GM12878 (cell line): ENCODE data around the gene MMP14. TPM values are rescaled to one million over a fixed set of nuclear protein-coding genes. Genes with fewer than 3 reads are reported as not detected.
A peak's percentile ranks its signal among the peaks of the same experiment; 100 is the strongest.

Source experiments
- CBX5 ChIP-seq: sonication (generic); IDR thresholded peaks from 2 replicates; pipeline ENCODE4 v1.6.1; 2016; ENCODE audit warnings: low read depth, moderate library complexity, mild to moderate bottlenecking, inconsistent platforms
- CHD1 ChIP-seq: IDR thresholded peaks from 2 replicates; pipeline ENCODE4 v1.6.1; 2012; ENCODE audit warnings: low read depth, low read length, improper control_type of control experiment
- CHD4 ChIP-seq: fragments of 200-600 bp; sonication (generic); IDR thresholded peaks from 2 replicates; pipeline ENCODE4 v1.6.1; 2016; ENCODE audit warnings: mild to moderate bottlenecking
- FOXK2 ChIP-seq: fragments of 450-650 bp; IDR thresholded peaks from 2 replicates; pipeline ENCODE4 v1.6.1; 2017; ENCODE audit warnings: mild to moderate bottlenecking, moderate library complexity
- HDGF ChIP-seq: fragments of 450-650 bp; IDR thresholded peaks from 2 replicates; pipeline ENCODE4 v1.6.1; 2016; ENCODE audit warnings: antibody characterized with exemption
- IKZF1 ChIP-seq: fragments of 450-650 bp; conservative IDR thresholded peaks from 2 replicates; pipeline ENCODE4 v1.6.1; 2017; ENCODE audit warnings: antibody characterized with exemption, mild to moderate bottlenecking
- LARP7 ChIP-seq: fragments of 450-650 bp; IDR thresholded peaks from 2 replicates; pipeline ENCODE4 v1.6.1; 2017; ENCODE audit warnings: mild to moderate bottlenecking
- MYC ChIP-seq: IDR thresholded peaks from 2 replicates; pipeline ENCODE4 v1.6.1; 2011; ENCODE audit warnings: mild to moderate bottlenecking, low read length, moderate library complexity, inconsistent platforms; ENCODE audit not compliant: insufficient read depth, insufficient replicate concordance, insufficient read length, severe bottlenecking
- NFYB ChIP-seq: IDR thresholded peaks from 2 replicates; pipeline ENCODE4 v1.6.1; 2011; ENCODE audit warnings: low read depth, mild to moderate bottlenecking, low read length, improper control_type of control experiment, moderate library complexity; ENCODE audit not compliant: insufficient read depth
- PAX5 ChIP-seq: IDR thresholded peaks from 2 replicates; pipeline ENCODE4 v1.6.1; 2011; ENCODE audit warnings: low read depth, low read length, borderline replicate concordance
- RAD51 ChIP-seq: fragments of 450-650 bp; IDR thresholded peaks from 2 replicates; pipeline ENCODE4 v1.6.1; 2016; ENCODE audit warnings: moderate library complexity, mild to moderate bottlenecking, inconsistent platforms
- SRF ChIP-seq, 2 experiments: IDR thresholded peaks; 2 replicates each; pipeline ENCODE4 v1.6.1; 2011; ENCODE audit warnings: low read depth in 2 of 2, low read length in 2 of 2, mild to moderate bottlenecking in 1 of 2, moderate library complexity in 1 of 2
- ZSCAN29 ChIP-seq: fragments of 450-650 bp; IDR thresholded peaks from 2 replicates; pipeline ENCODE4 v1.6.1; 2017; ENCODE audit warnings: mild to moderate bottlenecking, moderate library complexity
- polyA plus RNA-seq, 11 experiments: library from polyadenylated mRNA; depleted of rRNA in 4 of 11; unstranded in 6 of 11; stranded (reverse) in 5 of 11; fragments of >200 nt; fragmentation: Nextera tagmentation in 4 of 11; fragmentation: Illumina TruSeq in 1 of 11; extraction: Ambion mirVana in 4 of 11; extraction: Trizol in 1 of 11; gene quantifications; 1 replicate in 1 of 11; 2 replicates in 10 of 11; pipeline versions ENCODE4 v1.2.1 to v1.2.3, GENCODE V29; 2011 to 2016; ENCODE audit warnings: inconsistent platforms in 2 of 11, missing spikeins in 2 of 11, low read depth in 1 of 11
- total RNA-seq, 4 experiments: library from RNA; depleted of rRNA in 3 of 4; stranded (reverse); fragments of >200 nt in 3 of 4; fragmentation: Illumina TruSeq in 1 of 4; extraction: Trizol in 1 of 4; gene quantifications; 2 replicates each; pipeline versions ENCODE4 v1.2.1 to v1.2.3, GENCODE V29; 2013 to 2021
- TF ChIP-seq, protein P1 (sequence below): IDR thresholded peaks from 2 replicates; pipeline ENCODE4 v1.6.1; 2012; ENCODE audit warnings: improper control_type of control experiment, low read depth, low read length; ENCODE audit not compliant: insufficient replicate concordance
- TF ChIP-seq, protein P2 (sequence below): IDR thresholded peaks from 2 replicates; pipeline ENCODE4 v1.6.1; 2011; ENCODE audit warnings: borderline replicate concordance, low read depth, mild to moderate bottlenecking, moderate library complexity, low read length; ENCODE audit not compliant: insufficient read depth, poor library complexity, severe bottlenecking
- TF ChIP-seq, protein P3 (sequence below): IDR thresholded peaks from 2 replicates; pipeline ENCODE4 v1.6.1; 2012; ENCODE audit warnings: low read depth, low read length, improper control_type of control experiment
- TF ChIP-seq, protein P4 (sequence below): fragments of 450-650 bp; IDR thresholded peaks from 2 replicates; pipeline ENCODE4 v1.6.1; 2017; ENCODE audit warnings: low read depth, mild to moderate bottlenecking, moderate library complexity
- TF ChIP-seq, protein P5 (sequence below): fragments of 450-650 bp; IDR thresholded peaks from 2 replicates; pipeline ENCODE4 v1.6.1; 2017; ENCODE audit warnings: mild to moderate bottlenecking, low read depth, inconsistent platforms; ENCODE audit not compliant: poor library complexity, severe bottlenecking

MMP14 gene
- total and polyA plus RNA-seq, 10 of the 15 experiments (the other 5 are each of a cell fraction or from before 2014, with no cell fraction given), result 0.31 to 1.9 (median 0.70) TPM; not detected in 2

DNA sequence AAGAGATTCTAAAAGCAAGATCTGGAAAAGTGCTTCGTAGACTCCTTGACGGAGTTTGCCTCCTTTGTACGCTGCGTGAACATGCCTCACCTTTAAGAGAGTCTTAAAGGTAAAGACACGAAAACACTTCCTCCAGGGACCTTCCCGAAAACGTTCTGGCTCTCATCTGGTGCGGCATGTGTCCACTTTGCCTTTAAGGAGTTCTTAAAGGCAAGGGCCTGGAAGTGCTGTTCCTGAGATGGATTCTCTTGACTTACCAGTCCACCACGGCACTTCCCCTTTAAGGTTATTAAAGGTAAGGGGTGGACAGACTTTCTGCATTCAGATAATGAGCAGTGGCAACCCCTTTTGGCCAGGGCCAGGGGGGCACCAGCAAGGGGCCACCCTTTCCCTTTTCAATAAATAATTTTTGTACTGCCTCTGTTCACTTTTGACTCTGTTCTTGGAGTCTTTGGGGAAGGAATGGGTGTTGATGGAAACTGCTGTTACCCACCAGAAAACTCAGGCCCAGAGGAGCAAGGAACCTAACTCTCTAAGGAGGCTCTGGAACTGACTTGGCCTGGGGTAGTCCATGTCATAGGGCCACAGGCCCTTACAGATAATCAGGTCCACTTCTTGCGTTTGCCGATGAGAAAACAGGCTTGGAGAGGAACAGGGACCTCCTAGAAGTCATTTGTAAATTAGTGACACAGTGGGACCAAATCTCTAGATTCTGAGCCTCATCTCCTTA lies 51.0 kb downstream of the MMP14 start (continued):
- TF ChIP-seq FOXK2, result no peak
- no peak for TF ChIP-seq MYC
- TF ChIP-seq, protein P1, sequence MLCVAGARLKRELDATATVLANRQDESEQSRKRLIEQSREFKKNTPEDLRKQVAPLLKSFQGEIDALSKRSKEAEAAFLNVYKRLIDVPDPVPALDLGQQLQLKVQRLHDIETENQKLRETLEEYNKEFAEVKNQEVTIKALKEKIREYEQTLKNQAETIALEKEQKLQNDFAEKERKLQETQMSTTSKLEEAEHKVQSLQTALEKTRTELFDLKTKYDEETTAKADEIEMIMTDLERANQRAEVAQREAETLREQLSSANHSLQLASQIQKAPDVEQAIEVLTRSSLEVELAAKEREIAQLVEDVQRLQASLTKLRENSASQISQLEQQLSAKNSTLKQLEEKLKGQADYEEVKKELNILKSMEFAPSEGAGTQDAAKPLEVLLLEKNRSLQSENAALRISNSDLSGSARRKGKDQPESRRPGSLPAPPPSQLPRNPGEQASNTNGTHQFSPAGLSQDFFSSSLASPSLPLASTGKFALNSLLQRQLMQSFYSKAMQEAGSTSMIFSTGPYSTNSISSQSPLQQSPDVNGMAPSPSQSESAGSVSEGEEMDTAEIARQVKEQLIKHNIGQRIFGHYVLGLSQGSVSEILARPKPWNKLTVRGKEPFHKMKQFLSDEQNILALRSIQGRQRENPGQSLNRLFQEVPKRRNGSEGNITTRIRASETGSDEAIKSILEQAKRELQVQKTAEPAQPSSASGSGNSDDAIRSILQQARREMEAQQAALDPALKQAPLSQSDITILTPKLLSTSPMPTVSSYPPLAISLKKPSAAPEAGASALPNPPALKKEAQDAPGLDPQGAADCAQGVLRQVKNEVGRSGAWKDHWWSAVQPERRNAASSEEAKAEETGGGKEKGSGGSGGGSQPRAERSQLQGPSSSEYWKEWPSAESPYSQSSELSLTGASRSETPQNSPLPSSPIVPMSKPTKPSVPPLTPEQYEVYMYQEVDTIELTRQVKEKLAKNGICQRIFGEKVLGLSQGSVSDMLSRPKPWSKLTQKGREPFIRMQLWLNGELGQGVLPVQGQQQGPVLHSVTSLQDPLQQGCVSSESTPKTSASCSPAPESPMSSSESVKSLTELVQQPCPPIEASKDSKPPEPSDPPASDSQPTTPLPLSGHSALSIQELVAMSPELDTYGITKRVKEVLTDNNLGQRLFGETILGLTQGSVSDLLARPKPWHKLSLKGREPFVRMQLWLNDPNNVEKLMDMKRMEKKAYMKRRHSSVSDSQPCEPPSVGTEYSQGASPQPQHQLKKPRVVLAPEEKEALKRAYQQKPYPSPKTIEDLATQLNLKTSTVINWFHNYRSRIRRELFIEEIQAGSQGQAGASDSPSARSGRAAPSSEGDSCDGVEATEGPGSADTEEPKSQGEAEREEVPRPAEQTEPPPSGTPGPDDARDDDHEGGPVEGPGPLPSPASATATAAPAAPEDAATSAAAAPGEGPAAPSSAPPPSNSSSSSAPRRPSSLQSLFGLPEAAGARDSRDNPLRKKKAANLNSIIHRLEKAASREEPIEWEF, result no peak
- TF ChIP-seq NFYB, result no peak
- TF ChIP-seq, protein P2, sequence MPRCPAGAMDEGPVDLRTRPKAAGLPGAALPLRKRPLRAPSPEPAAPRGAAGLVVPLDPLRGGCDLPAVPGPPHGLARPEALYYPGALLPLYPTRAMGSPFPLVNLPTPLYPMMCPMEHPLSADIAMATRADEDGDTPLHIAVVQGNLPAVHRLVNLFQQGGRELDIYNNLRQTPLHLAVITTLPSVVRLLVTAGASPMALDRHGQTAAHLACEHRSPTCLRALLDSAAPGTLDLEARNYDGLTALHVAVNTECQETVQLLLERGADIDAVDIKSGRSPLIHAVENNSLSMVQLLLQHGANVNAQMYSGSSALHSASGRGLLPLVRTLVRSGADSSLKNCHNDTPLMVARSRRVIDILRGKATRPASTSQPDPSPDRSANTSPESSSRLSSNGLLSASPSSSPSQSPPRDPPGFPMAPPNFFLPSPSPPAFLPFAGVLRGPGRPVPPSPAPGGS, result no peak
- TF ChIP-seq, protein P3, sequence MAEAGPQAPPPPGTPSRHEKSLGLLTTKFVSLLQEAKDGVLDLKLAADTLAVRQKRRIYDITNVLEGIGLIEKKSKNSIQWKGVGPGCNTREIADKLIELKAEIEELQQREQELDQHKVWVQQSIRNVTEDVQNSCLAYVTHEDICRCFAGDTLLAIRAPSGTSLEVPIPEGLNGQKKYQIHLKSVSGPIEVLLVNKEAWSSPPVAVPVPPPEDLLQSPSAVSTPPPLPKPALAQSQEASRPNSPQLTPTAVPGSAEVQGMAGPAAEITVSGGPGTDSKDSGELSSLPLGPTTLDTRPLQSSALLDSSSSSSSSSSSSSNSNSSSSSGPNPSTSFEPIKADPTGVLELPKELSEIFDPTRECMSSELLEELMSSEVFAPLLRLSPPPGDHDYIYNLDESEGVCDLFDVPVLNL, result no peak
- no peak for TF ChIP-seq CHD4
- TF ChIP-seq IKZF1, result no peak
- TF ChIP-seq, protein P4, sequence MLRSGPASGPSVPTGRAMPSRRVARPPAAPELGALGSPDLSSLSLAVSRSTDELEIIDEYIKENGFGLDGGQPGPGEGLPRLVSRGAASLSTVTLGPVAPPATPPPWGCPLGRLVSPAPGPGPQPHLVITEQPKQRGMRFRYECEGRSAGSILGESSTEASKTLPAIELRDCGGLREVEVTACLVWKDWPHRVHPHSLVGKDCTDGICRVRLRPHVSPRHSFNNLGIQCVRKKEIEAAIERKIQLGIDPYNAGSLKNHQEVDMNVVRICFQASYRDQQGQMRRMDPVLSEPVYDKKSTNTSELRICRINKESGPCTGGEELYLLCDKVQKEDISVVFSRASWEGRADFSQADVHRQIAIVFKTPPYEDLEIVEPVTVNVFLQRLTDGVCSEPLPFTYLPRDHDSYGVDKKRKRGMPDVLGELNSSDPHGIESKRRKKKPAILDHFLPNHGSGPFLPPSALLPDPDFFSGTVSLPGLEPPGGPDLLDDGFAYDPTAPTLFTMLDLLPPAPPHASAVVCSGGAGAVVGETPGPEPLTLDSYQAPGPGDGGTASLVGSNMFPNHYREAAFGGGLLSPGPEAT, result peak; percentile 97
- no peak for TF ChIP-seq ZSCAN29
- TF ChIP-seq RAD51, result 0 out of 2 replicates have a peak, but pooled peaks have one; percentile 43
- no peak for TF ChIP-seq PAX5
- TF ChIP-seq CBX5, result no peak
- TF ChIP-seq, protein P5, sequence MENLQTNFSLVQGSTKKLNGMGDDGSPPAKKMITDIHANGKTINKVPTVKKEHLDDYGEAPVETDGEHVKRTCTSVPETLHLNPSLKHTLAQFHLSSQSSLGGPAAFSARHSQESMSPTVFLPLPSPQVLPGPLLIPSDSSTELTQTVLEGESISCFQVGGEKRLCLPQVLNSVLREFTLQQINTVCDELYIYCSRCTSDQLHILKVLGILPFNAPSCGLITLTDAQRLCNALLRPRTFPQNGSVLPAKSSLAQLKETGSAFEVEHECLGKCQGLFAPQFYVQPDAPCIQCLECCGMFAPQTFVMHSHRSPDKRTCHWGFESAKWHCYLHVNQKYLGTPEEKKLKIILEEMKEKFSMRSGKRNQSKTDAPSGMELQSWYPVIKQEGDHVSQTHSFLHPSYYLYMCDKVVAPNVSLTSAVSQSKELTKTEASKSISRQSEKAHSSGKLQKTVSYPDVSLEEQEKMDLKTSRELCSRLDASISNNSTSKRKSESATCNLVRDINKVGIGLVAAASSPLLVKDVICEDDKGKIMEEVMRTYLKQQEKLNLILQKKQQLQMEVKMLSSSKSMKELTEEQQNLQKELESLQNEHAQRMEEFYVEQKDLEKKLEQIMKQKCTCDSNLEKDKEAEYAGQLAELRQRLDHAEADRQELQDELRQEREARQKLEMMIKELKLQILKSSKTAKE, result no peak
- no peak; the same call in 1 of the 2 replicates for TF ChIP-seq LARP7
- TF ChIP-seq SRF (IDR thresholded peaks at IDR 0.05; ENCODE audit: low read depth in 2 of 2, low read length in 2 of 2), result no peak
- TF ChIP-seq HDGF, result no peak; the same call in 1 of the 2 replicates
- TF ChIP-seq CHD1, result no peak
